ENCODE results near the gene PGAM1.

The PGAM1 gene

DNA sequence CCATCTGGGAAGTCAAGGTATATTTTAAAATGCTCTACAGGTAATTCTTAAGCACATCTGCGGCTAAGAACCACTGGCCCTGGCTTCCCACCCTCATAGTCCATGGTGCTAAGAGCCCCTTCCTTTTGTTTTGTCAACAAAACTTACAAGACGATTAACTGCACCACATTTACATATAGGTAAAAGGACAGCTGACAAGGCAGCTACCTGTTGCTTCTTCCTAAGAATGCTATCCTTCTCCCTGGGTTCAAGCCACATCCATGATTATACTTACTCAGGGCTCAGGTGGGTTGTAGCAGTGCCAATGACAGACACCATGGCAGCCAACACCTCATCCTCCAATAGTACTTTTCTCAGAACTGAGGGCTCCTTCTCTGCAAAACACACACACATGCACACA is 36.3 kb downstream of the PGAM1 start:
- Histone ChIP-seq H3K27ac (ENCODE audit: low read length) (no peak overlapping the region), H3K9me3 (replicated peaks; ENCODE audit: insufficient read depth, low read length) (no peaks in the 10 kb centered on the region), H3K4me1 (ENCODE audit: low read length) (peaks cover 9% of the 10 kb centered on the region), H4K20me1 (ENCODE audit: insufficient read depth, low read length) (no peaks in the 10 kb centered on the region; the same call in 1 of the 2 replicates), H3K4me3 (ENCODE audit: low read length) (no peak overlapping the region), H3K36me3 (replicated peaks; ENCODE audit: insufficient read depth, low read length) (peaks cover 34% of the 10 kb centered on the region; the same call in 1 of the 2 replicates), H3K79me2 (ENCODE audit: low read length) (0 out of 2 replicates have a peak, but pooled peaks cover 6% of the 10 kb centered on the region), H3K9me2 (replicated peaks; ENCODE audit: insufficient read depth, low read length) (no peaks in the 10 kb centered on the region), H3K9ac (ENCODE audit: low read length) (no peak overlapping the region), H2AFZ (ENCODE audit: low read length) (no peak overlapping the region), H3K4me2 (ENCODE audit: low read depth, low read length) (no peak overlapping the region), H3F3A (ENCODE audit: insufficient read depth, low read length) (peaks cover 15% of the 10 kb centered on the region), H3K27me3 (replicated peaks; ENCODE audit: insufficient read depth, low read length) (no peaks in the 10 kb centered on the region)
- DNase-seq: no peak
- TF ChIP-seq, protein P1, sequence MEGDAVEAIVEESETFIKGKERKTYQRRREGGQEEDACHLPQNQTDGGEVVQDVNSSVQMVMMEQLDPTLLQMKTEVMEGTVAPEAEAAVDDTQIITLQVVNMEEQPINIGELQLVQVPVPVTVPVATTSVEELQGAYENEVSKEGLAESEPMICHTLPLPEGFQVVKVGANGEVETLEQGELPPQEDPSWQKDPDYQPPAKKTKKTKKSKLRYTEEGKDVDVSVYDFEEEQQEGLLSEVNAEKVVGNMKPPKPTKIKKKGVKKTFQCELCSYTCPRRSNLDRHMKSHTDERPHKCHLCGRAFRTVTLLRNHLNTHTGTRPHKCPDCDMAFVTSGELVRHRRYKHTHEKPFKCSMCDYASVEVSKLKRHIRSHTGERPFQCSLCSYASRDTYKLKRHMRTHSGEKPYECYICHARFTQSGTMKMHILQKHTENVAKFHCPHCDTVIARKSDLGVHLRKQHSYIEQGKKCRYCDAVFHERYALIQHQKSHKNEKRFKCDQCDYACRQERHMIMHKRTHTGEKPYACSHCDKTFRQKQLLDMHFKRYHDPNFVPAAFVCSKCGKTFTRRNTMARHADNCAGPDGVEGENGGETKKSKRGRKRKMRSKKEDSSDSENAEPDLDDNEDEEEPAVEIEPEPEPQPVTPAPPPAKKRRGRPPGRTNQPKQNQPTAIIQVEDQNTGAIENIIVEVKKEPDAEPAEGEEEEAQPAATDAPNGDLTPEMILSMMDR (IDR thresholded peaks at IDR 0.05; ENCODE audit: low read length): no peak
- no peak for TF ChIP-seq EZH2 (optimal IDR thresholded peaks at IDR 0.05; ENCODE audit: low read depth, low read length)
- no peak for TF ChIP-seq EZH2phosphoT487 (IDR thresholded peaks at IDR 0.05; ENCODE audit: low read length)

DNA sequence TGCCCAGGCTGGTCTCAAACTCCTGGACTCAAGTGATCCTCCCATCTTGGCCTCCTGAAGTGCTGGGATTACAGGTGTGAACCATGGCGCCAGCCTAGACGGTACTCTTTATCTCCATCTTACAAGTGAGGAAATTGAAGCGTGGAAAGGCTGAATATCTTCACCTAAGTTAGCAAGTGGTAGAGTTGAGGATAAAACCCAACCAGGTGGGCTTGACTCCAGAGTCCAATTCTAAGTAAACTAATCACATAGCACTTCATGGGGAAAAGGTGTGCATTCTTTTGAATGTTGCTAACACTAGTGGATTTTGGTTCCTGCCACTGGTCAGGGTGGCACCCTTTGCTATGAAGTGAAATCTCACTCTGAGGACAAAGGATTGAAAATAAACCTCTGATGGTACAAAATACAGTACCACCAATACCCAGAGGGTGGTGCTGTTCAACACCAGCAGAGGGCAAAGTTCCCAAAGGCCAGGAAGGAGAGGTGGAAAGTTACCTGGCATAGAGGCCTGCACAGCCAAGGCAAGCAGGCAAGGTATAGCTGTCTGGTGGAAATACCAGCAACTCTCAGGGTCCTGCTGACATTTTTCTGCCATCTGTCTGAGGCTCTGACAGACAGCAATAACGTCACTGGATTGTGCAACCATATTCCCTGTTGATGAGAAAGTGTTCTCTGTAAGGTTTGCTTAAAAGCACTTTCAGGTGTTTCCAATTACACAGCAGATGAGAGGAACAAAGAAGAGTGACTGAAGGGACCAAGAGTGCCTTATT is 37.6 kb downstream of the PGAM1 start:
- Histone ChIP-seq H3K27me3 (replicated peaks; ENCODE audit: insufficient read depth, low read length) (no peaks in the 10 kb centered on the region), H3K4me2 (ENCODE audit: low read depth, low read length) (no peak overlapping the region), H3F3A (ENCODE audit: insufficient read depth, low read length) (peaks cover 26% of the 10 kb centered on the region), H3K9me3 (replicated peaks; ENCODE audit: insufficient read depth, low read length) (no peaks in the 10 kb centered on the region), H2AFZ (ENCODE audit: low read length) (no peak overlapping the region), H3K4me3 (ENCODE audit: low read length) (no peak overlapping the region), H3K4me1 (ENCODE audit: low read length) (peaks cover 20% of the 10 kb centered on the region), H3K9me2 (replicated peaks; ENCODE audit: insufficient read depth, low read length) (no peaks in the 10 kb centered on the region), H4K20me1 (ENCODE audit: insufficient read depth, low read length) (no peaks in the 10 kb centered on the region; the same call in 1 of the 2 replicates), H3K9ac (ENCODE audit: low read length) (no peak overlapping the region), H3K36me3 (replicated peaks; ENCODE audit: insufficient read depth, low read length) (peaks cover 34% of the 10 kb centered on the region; the same call in 1 of the 2 replicates), H3K79me2 (ENCODE audit: low read length) (0 out of 2 replicates have a peak, but pooled peaks cover 7% of the 10 kb centered on the region), H3K27ac (ENCODE audit: low read length) (peak overlapping the region; percentile 41; the same call in 1 of the 2 replicates)
- TF ChIP-seq EZH2phosphoT487 (IDR thresholded peaks at IDR 0.05; ENCODE audit: low read length): no peak
- TF ChIP-seq, protein P1 (IDR thresholded peaks at IDR 0.05; ENCODE audit: low read length): peak; percentile 89
- DNase-seq: peak; percentile 48

DNA sequence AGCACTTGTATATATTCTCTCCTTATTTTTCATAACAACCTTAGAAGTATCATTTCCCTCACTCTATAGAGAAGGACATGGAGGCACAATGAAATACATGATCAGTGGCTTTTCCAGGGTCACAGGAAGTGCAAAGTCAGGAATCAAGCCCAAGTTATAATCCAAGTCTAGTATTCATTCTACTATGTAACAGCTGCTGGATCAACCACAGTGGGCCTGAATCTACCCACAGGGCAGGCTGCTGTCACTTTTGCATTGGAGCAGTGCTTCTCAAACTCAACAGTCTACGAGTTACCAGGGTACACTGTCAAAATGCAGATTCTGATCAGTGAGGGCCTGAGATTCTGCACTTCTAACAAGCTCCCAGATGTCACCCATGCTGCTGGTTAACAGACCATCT is 38.2 kb downstream of the PGAM1 start:
- no peak for DNase-seq
- Histone ChIP-seq H3K4me3 (ENCODE audit: low read length) (no peak overlapping the region), H3K36me3 (replicated peaks; ENCODE audit: insufficient read depth, low read length) (peaks cover 30% of the 10 kb centered on the region; the same call in 1 of the 2 replicates), H3K27me3 (replicated peaks; ENCODE audit: insufficient read depth, low read length) (no peaks in the 10 kb centered on the region), H3K79me2 (ENCODE audit: low read length) (0 out of 2 replicates have a peak, but pooled peaks cover 7% of the 10 kb centered on the region), H4K20me1 (ENCODE audit: insufficient read depth, low read length) (no peaks in the 10 kb centered on the region; the same call in 1 of the 2 replicates), H2AFZ (ENCODE audit: low read length) (no peak overlapping the region), H3K9me3 (replicated peaks; ENCODE audit: insufficient read depth, low read length) (no peaks in the 10 kb centered on the region), H3F3A (ENCODE audit: insufficient read depth, low read length) (peaks cover 32% of the 10 kb centered on the region), H3K27ac (ENCODE audit: low read length) (peak overlapping the region; percentile 41; the same call in 1 of the 2 replicates), H3K9me2 (replicated peaks; ENCODE audit: insufficient read depth, low read length) (no peaks in the 10 kb centered on the region), H3K4me2 (ENCODE audit: low read depth, low read length) (no peak overlapping the region), H3K9ac (ENCODE audit: low read length) (no peak overlapping the region), H3K4me1 (ENCODE audit: low read length) (peaks cover 27% of the 10 kb centered on the region)
- TF ChIP-seq EZH2phosphoT487 (IDR thresholded peaks at IDR 0.05; ENCODE audit: low read length): no peak
- TF ChIP-seq, protein P1 (IDR thresholded peaks at IDR 0.05; ENCODE audit: low read length): no peak
- no peak for TF ChIP-seq EZH2 (optimal IDR thresholded peaks at IDR 0.05; ENCODE audit: low read depth, low read length)
